GM18498 (cell line): ENCODE results near the gene B4GALT7.
"Not testable (repeated sequence)": the region's sequence is repeated elsewhere in the genome, so short reads cannot be mapped to it uniquely, and the experiment has no call there.

Source experiments
- ATAC-seq: cut with Tn5 transposase; IDR thresholded peaks from one replicate; pipeline ENCODE4 v1.9.1; 2021; ENCODE audit warnings: mild to moderate bottlenecking, moderate library complexity; ENCODE audit not compliant: unreplicated experiment

Gene B4GALT7, protein sequence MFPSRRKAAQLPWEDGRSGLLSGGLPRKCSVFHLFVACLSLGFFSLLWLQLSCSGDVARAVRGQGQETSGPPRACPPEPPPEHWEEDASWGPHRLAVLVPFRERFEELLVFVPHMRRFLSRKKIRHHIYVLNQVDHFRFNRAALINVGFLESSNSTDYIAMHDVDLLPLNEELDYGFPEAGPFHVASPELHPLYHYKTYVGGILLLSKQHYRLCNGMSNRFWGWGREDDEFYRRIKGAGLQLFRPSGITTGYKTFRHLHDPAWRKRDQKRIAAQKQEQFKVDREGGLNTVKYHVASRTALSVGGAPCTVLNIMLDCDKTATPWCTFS

DNA sequence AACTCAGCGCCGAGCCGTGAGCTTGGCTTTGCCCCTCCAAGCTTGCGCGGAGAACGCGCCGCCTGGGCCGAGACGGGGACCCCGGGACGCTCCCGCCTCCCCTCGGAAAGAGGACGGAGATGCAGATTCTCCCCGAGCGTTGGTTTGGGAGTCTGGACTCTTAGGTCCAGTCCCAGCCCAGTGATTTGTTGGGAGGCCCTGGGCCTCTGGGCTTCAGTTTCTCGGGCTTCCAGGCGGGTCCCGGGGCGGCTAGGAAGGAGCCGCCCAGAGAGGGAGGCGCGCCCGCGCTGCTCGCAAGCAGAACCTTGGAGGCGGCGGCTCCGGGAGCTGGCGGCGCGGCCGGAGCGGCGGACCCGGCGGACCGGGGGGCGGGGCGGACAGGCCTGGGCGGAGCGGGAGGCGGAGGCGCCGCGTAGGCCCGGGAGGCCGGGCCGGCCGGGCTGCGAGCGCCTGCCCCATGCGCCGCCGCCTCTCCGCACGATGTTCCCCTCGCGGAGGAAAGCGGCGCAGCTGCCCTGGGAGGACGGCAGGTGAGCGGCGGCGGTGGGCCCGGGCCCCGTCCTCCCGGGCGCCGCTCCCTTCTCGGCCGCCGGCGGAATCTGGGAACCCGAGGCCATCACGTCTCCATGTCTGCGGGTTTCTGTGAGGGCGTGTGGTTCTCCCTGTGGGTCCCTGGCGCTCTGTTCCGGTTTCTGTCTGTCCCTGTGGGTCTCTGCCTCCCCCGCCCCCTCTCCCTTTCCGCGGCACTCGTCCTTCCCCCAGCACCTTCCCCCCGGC lies at the start of gene B4GALT7:
Gene B4GALT7, plus strand, starts transcription at position 402 of the 777 bp plus-strand sequence. Its CDS starts 79 bp downstream, at position 481.
- ATAC-seq = peak; percentile 88

DNA sequence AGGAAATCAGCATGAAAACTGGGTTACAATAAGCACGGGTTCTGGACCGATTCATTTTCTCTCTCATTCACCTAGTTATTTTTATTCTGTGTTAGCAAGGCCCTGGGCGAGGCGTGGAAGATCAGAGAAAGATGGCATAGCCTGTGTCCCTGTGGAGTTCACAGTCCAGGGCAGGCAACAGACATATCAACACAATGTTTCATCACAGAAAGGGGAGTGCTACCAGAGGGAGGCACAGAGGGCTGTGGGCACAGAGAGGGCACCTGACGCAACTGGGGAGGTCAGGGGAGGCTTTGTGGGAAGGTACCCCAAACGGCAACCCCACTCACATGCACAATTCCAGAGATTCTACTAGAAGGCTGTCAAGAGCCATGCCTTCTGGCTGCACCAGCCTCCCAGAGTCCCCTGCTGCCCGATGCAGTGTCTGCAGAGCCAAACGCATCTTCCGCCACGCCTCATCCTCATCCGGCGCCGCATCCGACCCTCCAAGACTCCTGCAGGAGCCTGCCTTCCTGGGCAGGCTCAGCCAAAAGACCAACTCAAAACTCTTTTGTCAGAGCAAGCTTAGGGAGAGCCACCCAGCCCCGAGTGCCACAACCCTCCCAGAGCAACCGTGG lies 47.0 kb upstream of the B4GALT7 start:
- no peak for ATAC-seq

DNA sequence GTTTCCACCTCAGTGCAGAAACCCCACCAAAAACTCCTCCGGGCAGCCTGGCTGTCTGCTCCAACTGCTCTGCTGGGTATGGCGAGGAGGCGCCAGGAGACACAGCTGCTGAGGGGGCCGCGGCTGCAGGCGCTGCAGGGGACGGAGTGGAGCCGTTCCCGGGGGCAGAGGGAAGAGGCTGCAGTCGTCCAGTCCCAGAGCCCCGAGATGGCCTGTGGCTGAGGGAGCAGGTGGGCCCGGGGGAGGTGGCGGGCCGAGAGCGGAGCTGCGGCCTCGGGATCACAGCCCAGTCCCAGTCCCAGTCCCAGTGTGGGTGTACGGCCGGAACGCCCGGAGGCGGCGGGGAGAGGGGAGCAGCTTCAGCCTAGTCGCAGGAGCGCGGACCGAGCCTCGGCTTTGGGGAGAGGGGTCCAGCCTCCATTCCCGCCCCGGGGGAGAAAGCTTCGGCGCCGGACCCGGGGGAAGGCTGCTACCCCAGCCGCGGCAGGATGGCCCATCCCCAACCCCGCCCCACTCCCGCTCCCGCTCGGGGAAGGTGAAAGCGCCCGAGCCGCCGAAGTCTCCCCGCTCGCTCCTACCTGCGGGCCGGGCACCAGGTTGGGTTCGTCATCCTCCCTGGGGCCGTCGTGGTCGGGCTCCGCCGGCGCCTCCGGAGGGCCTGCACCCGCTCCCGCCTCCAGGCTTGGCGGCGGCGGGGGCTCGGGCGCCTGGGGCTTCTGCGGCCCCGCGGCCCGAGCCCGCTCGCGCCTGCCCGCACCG lies 46.1 kb upstream of the B4GALT7 start:
- peak; percentile 50 for ATAC-seq

DNA sequence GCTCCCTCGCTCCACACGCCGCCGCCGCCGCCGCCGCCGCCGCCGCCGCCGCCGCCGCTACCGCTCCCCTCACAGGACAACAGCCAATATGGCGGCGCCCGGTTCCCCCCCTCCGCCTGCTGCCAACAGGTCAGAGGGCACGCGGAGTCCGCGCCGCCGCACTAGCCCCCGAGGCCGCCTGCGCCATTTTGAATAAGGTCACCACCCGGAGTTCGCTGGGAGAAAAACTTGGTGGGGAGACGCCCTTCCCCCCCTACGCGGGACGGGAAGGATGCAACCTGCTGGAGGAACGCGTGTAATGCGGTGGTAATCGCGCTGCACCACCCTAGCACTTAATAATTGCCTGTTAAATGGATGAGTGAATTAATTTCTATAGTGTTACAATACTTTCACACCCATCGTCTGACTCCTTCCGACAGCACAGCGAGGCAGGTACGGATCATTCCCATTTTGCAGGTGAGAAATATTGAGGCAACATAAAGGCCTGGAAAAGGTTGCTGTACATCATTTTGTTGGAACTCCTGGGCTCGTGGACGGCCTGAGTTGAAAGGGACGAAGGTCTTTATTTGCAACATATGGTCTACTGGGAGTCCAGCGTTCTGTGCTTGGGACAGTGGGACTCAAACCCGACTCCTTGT lies 45.3 kb upstream of the B4GALT7 start, which contains the start of gene FAM193B:
Gene FAM193B, minus strand, starts transcription at position 90 of the 638 bp plus-strand sequence. CDS start 105 bp downstream, outside the sequence.
- ATAC-seq = peak; percentile 90

DNA sequence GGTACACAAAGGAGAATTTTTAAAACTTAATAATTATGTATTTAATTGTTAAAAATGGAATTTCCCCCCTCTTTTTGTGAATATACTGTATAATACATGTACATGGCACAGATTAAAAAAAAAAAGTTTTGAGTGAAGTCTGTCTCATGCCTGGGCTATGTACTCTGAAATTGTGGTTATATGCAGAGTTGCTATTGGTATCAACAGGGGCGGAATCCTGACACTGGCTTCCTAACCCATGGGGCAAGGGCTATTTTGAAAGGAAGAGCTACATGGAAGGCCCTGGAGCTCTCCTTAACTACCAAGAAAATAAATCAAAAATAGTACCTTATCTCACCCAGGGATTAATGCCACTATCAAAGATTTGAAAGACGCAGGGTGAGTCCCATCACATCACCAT lies 44.7 kb upstream of the B4GALT7 start:
- ATAC-seq = no peak

DNA sequence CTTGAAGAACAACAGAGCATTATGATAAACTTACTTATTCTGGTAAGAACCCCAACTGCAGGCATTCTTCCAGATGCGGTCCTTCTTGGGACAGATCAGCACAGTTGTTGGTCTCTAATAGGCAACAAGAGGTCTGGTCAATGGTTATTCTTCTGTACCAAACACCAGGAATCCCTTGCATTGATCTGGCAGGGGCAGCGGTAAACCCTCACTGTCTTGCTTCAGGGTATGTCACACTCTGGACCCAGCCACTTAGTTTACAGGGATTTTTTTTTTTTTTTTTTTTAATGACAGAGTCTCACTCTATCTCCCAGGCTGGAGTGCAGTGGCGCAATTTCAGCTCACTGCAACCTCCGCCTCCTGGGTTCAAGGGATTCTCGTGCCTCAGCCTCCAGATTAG lies 44.3 kb upstream of the B4GALT7 start:
- ATAC-seq = no peak

DNA sequence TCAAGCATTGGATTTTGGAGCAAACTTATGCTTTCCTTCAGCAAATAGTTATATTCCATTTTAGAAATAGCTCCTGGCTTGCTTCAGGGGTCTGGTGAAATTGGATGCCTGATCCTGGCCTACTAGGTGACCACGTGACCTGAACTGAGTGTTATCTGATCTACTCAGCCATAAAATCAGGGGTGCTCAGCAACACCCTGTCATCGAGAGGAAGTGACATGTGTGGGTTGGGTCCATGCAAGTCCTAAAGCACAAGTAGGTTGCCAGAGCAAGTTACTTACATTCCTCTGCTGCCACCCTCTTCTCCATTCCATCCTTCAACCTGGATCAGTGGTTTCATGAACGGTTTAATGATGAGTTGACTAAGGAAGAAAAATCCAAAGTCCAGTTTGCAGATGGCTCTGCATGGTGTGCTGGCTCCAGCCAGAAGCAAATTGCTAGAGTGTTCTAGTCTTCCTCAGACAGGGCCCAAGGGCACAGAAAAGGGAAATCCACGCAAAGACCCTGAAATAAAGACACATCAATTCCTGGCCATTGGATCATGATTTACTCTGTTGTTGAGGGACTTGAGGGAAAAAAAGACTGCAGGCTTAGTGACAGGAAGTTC lies 42.8 kb upstream of the B4GALT7 start:
- no peak for ATAC-seq

DNA sequence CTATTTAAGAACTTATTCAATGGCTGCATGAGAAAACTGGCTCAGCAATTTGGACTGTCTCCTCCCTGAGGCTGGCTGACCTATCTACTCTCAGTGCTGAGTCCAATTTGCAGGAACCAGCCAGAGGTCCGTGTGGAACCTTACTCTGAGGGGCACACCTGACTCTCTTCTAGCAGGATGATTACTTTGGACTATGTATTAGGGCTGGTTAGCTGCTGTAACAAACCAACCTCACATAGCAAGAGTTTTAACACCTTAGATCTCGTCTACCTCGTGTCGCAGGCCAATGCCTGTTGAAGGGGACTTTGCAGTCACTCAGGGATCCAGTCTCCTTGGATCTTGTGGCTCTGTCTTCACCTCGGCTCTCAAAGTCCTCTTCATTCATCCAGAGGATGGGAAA lies 42.1 kb upstream of the B4GALT7 start:
- no peak for ATAC-seq

DNA sequence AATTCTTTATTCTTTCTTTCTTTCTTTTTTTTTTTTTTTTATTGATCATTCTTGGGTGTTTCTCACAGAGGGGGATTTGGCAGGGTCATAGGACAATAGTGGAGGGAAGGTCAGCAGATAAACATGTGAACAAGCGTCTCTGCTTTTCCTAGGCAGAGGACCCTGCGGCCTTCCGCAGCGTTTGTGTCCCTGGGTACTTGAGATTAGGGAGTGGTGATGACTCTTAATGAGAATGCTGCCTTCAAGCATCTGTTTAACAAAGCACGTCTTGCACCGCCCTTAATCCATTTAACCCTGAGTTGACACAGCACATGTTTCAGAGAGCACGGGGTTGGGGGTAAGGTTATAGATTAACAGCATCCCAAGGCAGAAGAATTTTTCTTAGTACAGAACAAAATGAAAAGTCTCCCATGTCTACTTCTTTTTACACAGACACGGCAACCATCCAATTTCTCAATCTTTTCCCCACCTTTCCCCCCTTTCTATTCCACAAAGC lies 40.4 kb upstream of the B4GALT7 start:
- not testable (repeated sequence) for ATAC-seq

DNA sequence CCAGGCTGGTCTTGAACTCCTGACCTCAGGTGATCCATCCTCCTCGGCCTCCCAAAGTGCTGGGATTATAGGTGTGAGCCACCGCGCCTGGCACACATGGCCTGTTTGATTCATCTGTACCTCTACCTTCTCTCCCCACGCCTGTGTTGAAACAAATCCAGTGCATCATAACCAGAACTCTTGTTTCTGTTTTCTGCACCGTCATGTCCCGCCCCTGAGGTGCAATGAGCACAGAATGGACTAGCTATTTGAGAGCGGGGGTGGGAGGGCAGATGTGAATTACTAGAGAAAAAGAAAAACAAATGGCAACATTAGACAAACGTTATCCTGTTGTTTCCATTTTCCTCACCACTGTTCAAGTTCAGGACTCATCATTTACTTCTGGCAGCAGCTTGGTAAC lies 34.9 kb upstream of the B4GALT7 start:
- no peak for ATAC-seq

DNA sequence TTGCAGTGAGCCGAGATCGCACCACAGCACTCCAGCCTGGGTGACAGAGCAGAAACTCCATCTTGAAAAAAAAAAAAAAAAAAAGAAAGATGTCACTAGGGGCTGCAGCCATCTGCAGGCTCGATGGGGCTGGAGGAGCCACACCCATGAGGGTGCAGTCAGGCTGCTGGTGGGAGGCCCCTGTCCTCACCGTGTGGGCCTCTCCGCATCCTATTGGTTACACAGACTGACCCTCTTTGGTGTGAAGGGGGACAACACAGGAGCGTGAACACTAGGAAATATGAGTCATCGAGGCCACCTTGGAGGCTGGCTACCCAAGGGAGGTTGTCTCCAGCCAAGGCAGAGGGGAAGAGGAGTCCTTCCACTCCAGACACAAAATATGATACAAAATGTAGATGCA lies 31.6 kb upstream of the B4GALT7 start:
- ATAC-seq = no peak

DNA sequence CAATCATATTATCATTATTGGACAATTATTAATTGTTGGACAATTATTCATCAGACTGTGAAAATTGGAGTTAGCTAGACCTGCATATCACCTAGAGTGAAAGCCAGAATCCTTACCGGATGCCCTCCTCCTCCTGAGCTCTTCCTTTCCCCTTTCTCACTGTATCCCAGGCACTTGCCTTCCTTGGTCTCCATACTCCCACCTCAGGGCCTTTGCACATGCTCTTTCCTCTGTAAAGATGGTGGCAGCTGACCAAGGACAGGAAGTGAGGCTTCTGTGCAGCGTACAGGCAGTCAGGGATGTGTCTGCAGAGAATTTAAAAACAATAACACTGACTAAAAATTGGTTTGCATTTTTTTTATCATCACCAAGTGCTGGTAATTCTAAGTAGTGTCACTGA lies 30.0 kb upstream of the B4GALT7 start:
- no peak for ATAC-seq

DNA sequence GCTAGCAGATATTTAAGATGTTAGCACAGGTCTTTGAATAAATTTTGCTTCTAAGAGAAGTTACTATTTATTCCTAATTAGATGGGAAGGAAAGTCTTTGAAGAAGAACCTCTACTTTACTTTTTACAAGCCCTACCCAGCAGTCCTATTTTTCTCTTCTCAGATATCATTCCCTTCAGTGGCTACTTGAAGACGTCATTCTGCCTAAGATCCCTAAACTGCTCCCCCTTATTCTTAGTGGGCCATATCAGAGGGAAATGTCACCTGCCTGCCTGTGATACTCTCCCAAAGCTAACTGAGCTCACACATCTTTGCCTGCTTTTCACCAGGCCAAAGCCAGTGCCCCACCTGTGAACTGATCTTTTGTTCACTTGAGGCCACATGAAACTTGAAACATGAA lies 24.4 kb upstream of the B4GALT7 start:
- no peak for ATAC-seq

DNA sequence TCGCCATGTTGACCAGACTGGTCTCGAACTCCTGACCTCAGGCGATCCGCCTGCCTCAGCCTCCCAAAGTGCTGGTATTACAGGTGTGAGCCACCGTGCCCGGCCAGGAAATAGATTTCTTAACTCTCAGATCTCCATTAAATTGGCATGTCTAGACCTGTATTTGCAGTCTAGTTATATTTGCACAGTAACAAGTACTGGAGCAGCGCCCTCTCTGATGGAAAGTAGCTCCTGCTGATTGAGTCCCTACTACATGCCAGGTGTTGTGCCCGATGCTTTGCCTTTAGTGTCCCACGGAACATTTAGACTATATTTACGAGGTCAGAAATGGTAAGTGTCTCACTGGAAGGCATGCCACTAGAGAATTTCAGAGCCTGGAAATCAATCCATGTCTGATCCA lies 23.8 kb upstream of the B4GALT7 start:
- no peak for ATAC-seq

DNA sequence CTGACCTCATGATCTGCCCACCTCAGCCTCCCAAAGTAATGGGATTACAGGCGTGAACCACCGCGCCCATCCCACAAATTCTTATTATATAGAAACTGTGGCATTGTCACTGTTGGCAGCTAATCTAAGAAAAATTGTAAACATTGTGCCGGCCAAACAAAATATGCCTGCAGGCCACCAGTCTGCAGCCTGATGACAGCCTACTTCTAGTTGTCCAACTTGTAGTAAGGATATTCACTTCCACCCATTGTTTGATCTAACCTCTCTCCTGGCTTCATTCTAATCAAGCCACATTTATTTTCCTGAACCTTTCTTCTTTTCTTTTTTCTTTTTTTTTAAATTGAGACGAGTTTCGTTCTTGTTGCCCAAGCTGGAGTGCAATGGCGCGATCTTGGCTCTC lies 21.6 kb upstream of the B4GALT7 start:
- ATAC-seq = no peak

DNA sequence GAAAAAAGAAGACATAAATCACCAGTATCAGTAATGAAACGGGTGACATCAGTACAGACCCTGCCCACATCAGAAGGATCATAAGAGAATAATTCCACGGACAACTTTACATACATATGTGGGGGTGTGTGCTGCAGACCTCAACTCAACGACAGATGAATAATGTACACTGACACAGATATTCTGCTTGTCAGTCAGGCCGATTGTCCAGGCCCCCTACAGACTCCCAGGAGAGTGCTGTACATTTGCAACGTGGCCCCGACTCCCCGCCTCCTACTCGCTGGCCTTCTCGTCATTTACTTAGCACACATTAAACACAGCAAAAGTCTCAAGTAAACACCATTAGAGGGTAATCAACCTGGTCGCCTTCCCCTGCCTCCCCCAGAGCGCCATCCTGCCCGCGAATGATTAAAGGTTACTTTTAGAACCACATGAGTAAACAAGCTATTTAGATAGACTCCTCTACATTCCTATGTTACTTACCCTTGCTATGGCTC lies 11.5 kb upstream of the B4GALT7 start:
- ATAC-seq = no peak

DNA sequence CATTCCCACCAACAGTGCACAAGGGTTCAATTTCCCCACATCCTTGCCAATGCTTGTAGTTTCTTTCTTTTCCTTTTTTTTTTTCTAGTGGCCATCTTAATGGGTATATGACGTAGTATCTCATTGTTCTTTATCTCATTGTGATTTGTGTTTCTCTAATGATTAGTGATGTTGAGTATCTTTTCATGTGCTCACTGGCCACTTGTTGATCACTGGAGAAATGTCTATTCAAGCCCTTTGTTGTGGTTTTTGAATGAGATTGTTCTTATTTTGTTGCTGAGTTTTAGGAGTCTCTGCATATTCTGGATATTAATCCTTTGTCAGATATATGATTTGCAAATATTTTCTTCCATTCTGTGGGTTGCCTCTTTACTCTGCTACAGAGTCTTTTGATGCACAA lies 9.5 kb upstream of the B4GALT7 start:
- ATAC-seq = no peak

DNA sequence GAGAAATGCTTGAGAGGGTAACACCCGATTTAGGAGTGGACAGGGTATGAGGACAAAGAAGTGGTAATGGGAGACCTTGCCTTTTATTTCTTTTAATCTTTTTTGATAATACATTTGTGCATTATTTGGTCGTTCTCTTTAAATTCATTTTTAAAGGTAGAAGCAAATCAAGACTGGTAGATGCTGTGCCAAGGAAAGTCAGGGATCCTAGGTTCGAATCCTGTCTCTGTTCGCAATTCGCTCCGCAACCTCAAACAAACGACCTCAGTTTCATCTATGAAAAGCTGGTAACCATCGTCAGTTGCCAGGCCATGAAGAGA lies 8.3 kb upstream of the B4GALT7 start:
- ATAC-seq = no peak

DNA sequence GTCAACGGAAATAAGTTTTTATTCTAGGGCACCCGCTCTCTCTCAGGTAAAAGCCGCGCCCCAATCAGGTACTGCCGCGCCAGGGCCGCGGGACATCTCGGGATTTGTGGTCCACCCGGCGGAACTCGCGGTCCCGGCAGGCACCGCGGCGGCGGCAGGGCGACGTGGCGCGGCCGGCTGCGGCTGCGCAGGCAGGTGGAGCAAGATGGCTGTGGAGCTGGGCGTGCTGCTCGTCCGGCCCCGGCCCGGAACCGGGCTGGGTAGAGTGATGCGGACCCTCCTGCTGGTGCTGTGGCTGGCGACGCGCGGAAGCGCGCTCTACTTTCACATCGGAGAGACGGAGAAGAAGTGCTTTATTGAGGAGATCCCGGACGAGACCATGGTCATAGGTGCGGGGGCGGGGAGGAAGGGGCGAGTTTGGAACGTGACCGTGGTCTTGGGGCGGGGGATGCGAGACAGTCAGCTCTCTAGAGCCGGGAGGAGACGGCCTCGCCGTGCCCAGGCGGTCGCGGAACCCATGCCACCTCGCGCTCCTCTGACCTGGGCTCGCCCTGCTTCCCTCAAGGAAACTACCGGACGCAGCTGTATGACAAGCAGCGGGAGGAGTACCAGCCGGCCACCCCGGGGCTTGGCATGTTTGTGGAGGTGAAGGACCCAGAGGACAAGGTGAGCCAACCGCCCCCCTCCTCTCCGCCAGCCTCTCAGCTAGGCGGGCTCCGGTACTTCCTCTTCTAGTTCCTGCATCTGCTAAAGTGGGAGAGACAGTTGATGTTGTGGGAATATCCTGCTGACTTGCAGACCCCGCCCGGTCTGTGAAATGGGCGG lies 7.7 kb upstream of the B4GALT7 start, which contains the start of gene TMED9:
Gene TMED9, plus strand, starts transcription at position 194 of the 825 bp plus-strand sequence. Its CDS starts 12 bp downstream, at position 206.
- peak; percentile 93 for ATAC-seq
